Ascending aorta (tissue), 2 donors: ENCODE measurements around the gene SH3RF1. TPM values are rescaled to one million over a fixed set of nuclear protein-coding genes. Genes with fewer than 3 reads are reported as not detected.

Source experiments
- DNase-seq, 2 donors: peaks; one replicate each; pipeline ENCODE4 v3.0.0-alpha.2; 2019; ENCODE audit warnings: low spot score in 2 of 2
- H3K27ac ChIP-seq, 2 donors: fragments of 200-600 bp; sonication (generic); one replicate each; pipeline ENCODE4 v1.5.1; 2016 to 2017; ENCODE audit warnings: mild to moderate bottlenecking in 1 of 2
- H3K27me3 ChIP-seq: fragments of 200-600 bp; sonication (generic); one replicate; pipeline ENCODE4 v1.5.1; 2017
- H3K36me3 ChIP-seq, 2 donors: fragments of 200-600 bp; sonication (generic); one replicate each; pipeline ENCODE4 v1.5.1; 2016
- H3K4me1 ChIP-seq, 2 donors: fragments of 200-600 bp; sonication (generic); one replicate each; pipeline ENCODE4 v1.5.1; 2016 to 2017; ENCODE audit warnings: mild to moderate bottlenecking in 1 of 2
- H3K4me3 ChIP-seq, 2 donors: fragments of 200-600 bp; sonication (generic); one replicate each; pipeline ENCODE4 v1.5.1; 2016 to 2017; ENCODE audit warnings: mild to moderate bottlenecking in 1 of 2
- H3K9me3 ChIP-seq, 2 donors: fragments of 200-600 bp; sonication (generic); one replicate each; pipeline ENCODE4 v1.5.1; 2016
- intact Hi-C: fragments of 100-400 bp; cut with DNase I; formaldehyde crosslinking; loops from one replicate; pipeline ENCODE4 v1.15.1; 2023
- total RNA-seq: library from RNA; depleted of rRNA; stranded (reverse); fragments of >200 nt; gene quantifications from one replicate; pipeline ENCODE4 v1.1.0, GENCODE V29; 2016
- TF ChIP-seq, protein P1 (sequence below), 3 experiments: fragments of 200-600 bp in 2 of 3; fragments of 450-650 bp in 1 of 3; sonication (generic) in 2 of 3; IDR thresholded peaks; one replicate each; pipeline ENCODE4 v1.5.1; 2016 to 2019; ENCODE audit warnings: antibody characterized with exemption in 3 of 3, mild to moderate bottlenecking in 1 of 3, moderate library complexity in 1 of 3

SH3RF1 gene
- total RNA-seq, 1 donor from 2014 or later: 27.6 TPM

GRCh38 chr4:169266081-169266480, 4.7 kb downstream of the SH3RF1 start:
- DNase-seq: no peak
- TF ChIP-seq, protein P1, sequence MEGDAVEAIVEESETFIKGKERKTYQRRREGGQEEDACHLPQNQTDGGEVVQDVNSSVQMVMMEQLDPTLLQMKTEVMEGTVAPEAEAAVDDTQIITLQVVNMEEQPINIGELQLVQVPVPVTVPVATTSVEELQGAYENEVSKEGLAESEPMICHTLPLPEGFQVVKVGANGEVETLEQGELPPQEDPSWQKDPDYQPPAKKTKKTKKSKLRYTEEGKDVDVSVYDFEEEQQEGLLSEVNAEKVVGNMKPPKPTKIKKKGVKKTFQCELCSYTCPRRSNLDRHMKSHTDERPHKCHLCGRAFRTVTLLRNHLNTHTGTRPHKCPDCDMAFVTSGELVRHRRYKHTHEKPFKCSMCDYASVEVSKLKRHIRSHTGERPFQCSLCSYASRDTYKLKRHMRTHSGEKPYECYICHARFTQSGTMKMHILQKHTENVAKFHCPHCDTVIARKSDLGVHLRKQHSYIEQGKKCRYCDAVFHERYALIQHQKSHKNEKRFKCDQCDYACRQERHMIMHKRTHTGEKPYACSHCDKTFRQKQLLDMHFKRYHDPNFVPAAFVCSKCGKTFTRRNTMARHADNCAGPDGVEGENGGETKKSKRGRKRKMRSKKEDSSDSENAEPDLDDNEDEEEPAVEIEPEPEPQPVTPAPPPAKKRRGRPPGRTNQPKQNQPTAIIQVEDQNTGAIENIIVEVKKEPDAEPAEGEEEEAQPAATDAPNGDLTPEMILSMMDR (IDR thresholded peaks at IDR 0.05): no peak
- H3K4me3 ChIP-seq: no peak overlapping the region
- H3K27ac ChIP-seq: no peak overlapping the region
- no peaks in the 10 kb centered on the region for H3K27me3 ChIP-seq
- intact Hi-C loops: no loop called here
- peaks cover 6 to 39% of the 10 kb centered on the region in 2 donors for H3K4me1 ChIP-seq
- peaks cover 0 to 2% of the 10 kb centered on the region in 2 donors for H3K36me3 ChIP-seq
- no peaks in the 10 kb centered on the region for H3K9me3 ChIP-seq

DNA sequence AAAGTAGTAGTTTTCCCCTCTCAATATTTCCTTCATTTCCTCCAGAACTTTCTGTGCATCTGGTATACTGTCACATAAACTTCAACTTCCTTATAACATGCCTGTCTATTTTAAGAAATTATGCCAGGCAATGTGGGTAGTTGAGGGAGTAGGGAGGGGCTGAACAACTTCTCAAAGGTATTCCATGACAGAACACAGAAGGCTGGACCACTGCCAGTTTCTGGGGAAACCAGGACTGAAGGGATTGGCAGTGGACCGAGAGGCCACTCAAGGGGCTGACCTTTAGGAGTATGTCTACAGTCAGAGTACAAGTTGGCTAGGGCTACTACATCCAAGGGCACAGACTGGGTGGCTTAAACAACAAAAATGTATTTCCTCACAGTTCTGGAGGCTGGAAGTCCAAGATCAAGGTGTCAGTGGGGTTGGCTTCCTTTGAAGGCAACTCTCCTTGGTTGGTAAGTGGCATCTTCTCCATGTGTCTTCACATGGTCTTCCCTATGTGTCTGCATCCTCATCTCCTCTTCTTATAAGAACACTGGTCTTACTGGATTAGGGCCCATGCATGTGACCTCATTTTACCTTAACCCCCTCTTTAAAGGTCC, 6.9 kb downstream of the SH3RF1 start:
- Histone ChIP-seq H3K4me3 (no peak overlapping the region), H3K27me3 (no peaks in the 10 kb centered on the region), H3K4me1 (peaks cover 11 to 45% of the 10 kb centered on the region in 2 donors), H3K9me3 (no peaks in the 10 kb centered on the region), H3K36me3 (peaks cover 0 to 2% of the 10 kb centered on the region in 2 donors), H3K27ac (no peak overlapping the region)
- DNase-seq: no peak
- TF ChIP-seq, protein P1 (IDR thresholded peaks at IDR 0.05): no peak
- intact Hi-C loops: no loop called here

DNA sequence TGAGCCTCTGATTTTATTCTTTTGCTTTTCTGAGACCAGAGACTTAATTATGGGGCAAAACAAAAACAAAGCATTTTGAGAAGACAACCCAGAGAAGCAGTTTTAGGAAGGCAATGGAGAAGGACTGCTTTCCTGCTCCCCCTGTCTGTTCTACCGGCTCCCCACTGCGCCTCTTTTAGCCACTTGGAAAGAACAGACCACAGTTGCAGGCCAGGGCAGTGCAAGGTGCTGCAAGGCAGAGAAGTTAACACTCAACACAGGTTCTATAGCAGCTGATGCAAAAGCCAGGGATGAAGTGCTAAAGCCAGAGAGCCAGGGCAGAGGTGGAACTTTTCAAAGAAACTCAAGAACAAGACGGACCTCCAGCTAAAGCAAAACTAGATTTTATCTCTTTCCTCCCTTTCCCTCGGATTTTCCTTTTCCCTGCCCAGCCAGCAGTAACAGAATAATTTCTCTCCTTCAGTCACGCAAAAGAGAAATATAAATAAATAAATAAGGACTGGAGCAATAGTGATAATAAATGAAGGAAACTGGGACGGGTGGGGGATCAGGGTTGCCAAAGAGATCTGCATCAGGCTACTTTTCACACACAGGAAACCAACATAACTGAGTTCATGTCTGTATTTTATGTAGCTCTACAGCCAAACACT, 10.4 kb downstream of the SH3RF1 start:
- intact Hi-C loops: no loop called here
- TF ChIP-seq, protein P1 (IDR thresholded peaks at IDR 0.05): no peak
- H3K9me3 ChIP-seq: no peaks in the 10 kb centered on the region
- DNase-seq: no peak
- no peaks in the 10 kb centered on the region for H3K27me3 ChIP-seq
- H3K36me3 ChIP-seq: peaks cover 0 to 2% of the 10 kb centered on the region in 2 donors
- H3K4me1 ChIP-seq: peaks cover 16 to 45% of the 10 kb centered on the region in 2 donors
- H3K4me3 ChIP-seq: no peak overlapping the region
- H3K27ac ChIP-seq: no peak overlapping the region

DNA sequence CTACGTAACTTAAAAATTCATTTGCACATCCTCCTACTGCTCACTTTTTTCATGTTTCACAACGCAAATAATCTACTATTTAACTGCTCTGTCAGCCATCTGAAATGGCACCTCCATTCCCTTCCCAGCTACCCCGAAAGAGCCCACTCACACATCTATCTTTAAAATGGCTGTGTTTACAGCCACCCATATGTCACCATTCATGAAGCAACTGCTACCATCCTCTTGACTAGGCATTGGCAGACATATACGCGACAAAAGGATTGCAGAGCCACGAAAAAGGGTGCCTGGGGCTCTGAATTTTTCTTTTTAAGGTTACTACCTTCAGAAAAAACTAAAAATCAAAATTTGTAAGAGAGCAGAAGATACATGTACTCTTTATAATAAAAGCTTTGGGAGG, 11.5 kb downstream of the SH3RF1 start:
- intact Hi-C loops: no loop called here
- TF ChIP-seq, protein P1 (IDR thresholded peaks at IDR 0.05): no peak
- Histone ChIP-seq H3K4me1 (peaks cover 15 to 55% of the 10 kb centered on the region in 2 donors), H3K27ac (no peak overlapping the region), H3K9me3 (no peaks in the 10 kb centered on the region), H3K4me3 (no peak overlapping the region), H3K27me3 (no peaks in the 10 kb centered on the region), H3K36me3 (peaks cover 0 to 2% of the 10 kb centered on the region in 2 donors)
- no peak for DNase-seq

DNA sequence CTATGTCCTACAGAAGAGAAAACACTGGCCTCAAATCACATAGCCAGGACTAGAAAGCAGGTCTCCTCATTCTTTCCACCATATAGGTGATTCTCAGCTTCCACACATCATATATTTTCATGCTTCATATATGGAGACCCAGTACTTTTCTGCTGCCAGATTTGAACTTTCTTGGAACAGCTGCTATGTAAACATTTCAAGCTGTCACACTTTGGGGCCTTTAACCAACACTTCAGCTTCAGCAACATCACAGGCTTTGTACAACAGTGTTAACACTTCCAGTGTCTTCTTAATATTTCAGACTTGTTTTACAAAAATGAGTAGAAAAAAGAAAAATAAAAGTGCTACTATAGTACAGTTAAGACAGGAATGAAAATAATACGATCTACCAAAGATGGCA, 12.6 kb downstream of the SH3RF1 start:
- no peak for DNase-seq
- Histone ChIP-seq H3K4me1 (peaks cover 12 to 56% of the 10 kb centered on the region in 2 donors), H3K27ac (no peak overlapping the region), H3K4me3 (no peak overlapping the region), H3K27me3 (no peaks in the 10 kb centered on the region), H3K9me3 (no peaks in the 10 kb centered on the region), H3K36me3 (peaks cover 0 to 2% of the 10 kb centered on the region in 2 donors)
- intact Hi-C loops: no loop called here
- TF ChIP-seq, protein P1 (IDR thresholded peaks at IDR 0.05): no peak
